GM12864 (cell line): ENCODE measurements around the gene P2RX7.
"Not testable (repeated sequence)": the region's sequence is repeated elsewhere in the genome, so short reads cannot be mapped to it uniquely, and the experiment has no call there.

Source experiments
- DNase-seq: peaks from one replicate; pipeline ENCODE4 v3.0.0-alpha.2; 2011; ENCODE audit warnings: low read depth
- H3K4me3 ChIP-seq: 2 replicates; pipeline ENCODE4 v1.5.1; 2011; ENCODE audit warnings: mild to moderate bottlenecking, low read depth, low read length, control low read depth
- TF ChIP-seq, protein P1 (sequence below): IDR thresholded peaks from 2 replicates; pipeline ENCODE4 v1.5.1; 2011; ENCODE audit warnings: low read depth, mild to moderate bottlenecking, moderate library complexity, low read length, control low read depth, inconsistent platforms; ENCODE audit errors: missing control alignments

P2RX7 gene

DNA sequence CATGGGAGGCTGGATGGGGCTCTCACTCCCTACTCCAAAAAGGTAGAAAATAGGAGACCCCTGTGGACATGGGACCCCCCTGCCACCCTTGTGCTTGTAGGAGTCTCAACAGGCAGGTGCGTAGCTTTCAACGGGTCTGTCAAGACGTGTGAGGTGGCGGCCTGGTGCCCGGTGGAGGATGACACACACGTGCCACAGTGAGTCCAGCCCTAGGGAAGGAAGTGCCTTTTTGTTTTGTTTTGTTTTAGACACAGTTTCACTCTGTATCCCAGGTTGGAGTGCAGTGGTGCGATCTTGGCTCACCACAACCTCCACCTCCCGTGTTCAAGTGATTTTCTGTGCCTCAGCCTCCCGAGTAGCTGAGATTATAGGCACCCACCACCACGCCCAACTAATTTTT, 90.2 kb downstream of the P2RX7 start:
- TF ChIP-seq, protein P1, sequence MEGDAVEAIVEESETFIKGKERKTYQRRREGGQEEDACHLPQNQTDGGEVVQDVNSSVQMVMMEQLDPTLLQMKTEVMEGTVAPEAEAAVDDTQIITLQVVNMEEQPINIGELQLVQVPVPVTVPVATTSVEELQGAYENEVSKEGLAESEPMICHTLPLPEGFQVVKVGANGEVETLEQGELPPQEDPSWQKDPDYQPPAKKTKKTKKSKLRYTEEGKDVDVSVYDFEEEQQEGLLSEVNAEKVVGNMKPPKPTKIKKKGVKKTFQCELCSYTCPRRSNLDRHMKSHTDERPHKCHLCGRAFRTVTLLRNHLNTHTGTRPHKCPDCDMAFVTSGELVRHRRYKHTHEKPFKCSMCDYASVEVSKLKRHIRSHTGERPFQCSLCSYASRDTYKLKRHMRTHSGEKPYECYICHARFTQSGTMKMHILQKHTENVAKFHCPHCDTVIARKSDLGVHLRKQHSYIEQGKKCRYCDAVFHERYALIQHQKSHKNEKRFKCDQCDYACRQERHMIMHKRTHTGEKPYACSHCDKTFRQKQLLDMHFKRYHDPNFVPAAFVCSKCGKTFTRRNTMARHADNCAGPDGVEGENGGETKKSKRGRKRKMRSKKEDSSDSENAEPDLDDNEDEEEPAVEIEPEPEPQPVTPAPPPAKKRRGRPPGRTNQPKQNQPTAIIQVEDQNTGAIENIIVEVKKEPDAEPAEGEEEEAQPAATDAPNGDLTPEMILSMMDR, result no peak
- no peak overlapping the region for H3K4me3 ChIP-seq
- no peak for DNase-seq

DNA sequence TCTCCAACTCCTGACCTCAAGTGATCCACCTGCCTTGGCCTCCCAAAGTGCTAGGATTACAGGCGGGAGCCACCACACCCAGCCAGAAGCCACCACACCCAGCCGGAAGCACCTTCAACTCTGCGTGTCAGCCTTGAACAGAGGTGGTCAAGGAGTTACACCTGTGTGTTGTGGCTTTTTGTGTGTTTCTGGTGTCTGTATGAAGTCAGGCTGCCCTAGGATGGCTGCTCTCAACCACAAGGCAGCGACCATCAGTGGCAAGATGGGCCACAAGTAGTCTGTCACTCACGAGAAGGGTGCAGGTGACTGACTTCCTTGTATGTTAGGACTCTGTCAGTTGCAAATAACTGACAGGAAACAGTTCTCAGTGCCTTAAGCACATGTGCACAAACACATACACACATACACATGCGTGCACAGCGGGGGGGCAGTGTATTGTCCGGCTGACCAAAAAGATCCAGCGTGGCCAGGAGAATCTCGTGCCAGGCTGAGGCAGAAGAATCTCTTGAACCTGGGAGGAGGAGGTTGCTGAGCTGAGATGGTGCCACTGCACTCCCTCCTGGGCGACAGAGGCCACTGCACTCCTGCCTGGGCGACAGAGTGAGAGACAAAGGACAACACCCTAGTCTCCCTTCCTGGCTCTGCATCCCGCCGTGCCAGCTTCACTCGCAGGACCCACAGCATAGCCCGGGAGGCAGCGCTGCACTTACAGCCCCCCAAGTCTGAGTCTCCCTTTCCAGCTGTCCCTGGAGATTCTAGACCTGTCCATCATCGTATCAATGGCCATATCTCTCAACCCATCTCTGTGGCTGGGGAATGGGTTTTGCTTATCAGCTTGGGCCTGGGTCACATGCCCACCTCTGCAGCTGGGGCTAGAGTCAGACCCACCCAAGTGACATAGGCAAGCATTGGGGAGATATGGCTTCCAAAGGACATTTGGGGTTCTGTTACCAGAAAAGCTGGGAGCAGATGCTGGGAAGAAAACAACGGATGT, 90.9 kb downstream of the P2RX7 start:
- no peak for DNase-seq
- TF ChIP-seq, protein P1, result peak; percentile 73

DNA sequence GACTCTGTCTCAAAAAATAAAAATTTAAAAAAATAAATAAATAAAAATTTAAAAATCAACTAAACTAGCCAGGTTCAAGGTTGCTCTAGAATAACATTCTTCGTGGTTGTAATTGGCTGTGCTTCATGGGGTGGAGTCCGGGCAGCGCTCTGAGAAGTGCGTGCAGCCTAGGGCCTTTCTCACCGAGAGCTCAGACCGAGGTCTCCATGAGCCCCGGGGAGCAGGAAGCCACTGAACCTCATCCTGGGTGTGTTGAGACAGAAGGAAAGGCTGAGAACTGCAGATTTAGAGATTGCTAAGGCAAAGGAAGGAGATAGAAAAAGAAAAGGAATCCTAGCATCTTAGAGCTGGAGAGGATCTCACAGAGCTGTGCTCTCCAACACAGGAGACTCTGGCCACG, 91.9 kb downstream of the P2RX7 start:
- TF ChIP-seq, protein P1, result no peak
- no peak for DNase-seq
- no peak overlapping the region for H3K4me3 ChIP-seq

More for the DNA sequence above, 90.9 kb downstream of the P2RX7 start:
- H3K4me3 ChIP-seq, result no peak overlapping the region

DNA sequence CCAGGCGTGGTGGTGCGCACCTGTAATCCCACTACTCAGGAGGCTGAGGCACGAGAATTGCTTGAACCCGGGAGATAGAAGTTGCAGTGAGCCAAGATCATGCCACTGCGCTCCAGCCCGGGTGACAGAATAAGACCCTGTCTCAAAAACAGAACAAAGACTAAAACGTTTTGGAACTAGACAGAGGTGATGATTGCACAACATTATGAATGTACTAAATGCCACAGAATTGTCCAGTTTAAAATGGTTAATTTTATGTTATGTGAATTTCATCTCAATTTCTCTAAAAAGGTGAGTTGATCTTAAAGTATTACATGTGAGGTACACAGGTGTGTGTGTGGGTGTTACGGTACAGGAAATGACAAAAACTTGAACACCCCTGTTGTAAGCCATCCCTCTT, 93.7 kb downstream of the P2RX7 start:
- H3K4me3 ChIP-seq, result no peak overlapping the region
- no peak for DNase-seq
- TF ChIP-seq, protein P1, result no peak

DNA sequence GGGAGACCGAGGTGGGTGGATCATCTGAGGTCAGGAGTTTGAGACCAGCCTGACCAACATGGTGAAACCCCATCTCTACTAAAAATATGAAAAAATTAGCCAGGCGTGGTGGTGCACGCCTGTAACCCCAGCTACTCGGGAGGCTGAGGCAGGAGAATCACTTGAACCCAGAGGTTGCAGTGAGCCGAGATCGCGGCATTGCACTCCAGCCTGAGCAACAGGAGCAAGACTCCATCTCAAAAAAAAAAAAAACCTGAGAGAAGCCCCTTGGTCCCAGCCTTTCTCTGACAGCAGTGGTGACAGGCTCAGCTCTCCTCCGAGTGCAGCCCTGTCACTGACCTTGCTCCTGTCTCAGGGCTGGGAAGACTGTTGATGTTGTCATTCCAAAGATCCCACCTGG, 94.2 kb downstream of the P2RX7 start:
- DNase-seq, result not testable (repeated sequence)
- H3K4me3 ChIP-seq, result peak overlapping the region; percentile 3; the same call in 1 of the 2 replicates

DNA sequence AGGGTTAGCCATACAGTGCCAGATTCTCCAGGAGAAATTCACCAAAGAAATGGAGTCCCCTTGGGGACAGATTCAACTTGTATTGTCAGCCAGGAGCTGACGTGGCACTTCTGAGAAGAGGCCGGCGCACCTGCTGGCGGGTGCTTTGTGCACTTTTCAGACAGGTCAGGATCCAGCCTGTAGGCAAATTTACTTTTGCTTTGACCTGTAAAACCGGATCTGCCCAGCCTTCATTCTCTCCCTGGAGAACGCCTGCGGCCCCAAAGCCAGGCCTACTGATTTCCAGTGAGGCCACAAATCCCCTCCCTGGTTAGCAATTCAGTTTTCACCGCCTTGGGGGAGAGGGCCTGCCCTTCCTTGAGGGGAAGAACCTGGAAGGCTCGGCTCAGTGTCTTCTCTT, 94.6 kb downstream of the P2RX7 start:
- peak; percentile 81 for DNase-seq
- TF ChIP-seq, protein P1, result peak; percentile 13
- H3K4me3 ChIP-seq, result no peak overlapping the region; the same call in 1 of the 2 replicates

DNA sequence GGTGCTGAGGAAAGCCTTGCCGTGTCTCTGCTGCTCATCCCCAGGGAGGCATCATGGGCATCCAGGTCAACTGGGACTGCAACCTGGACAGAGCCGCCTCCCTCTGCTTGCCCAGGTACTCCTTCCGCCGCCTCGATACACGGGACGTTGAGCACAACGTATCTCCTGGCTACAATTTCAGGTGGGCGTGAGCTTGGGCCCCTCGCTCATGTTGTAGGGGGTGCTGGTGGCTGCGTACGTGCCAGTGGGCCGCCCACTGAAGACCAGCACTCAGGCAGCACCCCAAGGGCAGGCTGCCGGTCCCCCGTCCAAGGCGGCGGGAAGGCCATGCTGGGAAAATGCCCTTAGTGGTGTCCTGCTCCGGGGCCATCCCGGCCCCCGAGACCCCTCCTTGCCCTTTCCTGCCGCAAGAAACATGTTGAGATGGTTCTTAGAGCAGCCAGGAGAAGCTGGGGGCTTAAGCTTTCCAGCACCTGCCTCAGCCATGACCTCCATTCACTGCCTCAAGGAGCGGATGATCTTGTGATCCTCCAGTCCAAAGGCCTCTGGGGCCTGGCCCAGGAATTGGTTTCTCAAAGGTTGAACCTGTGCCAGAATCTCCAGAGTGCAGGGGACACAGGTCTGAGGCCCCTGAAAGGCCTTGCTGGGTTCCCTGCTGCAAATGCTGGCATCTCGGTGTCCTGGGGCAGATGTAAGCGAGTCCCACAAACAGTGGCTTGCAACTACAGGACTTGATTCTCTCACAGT, 96.4 kb downstream of the P2RX7 start:
- TF ChIP-seq, protein P1, result no peak
- no peak overlapping the region for H3K4me3 ChIP-seq
- no peak for DNase-seq
